ENCODE data around the gene CTRB1. TPM values are rescaled to one million over a fixed set of nuclear protein-coding genes. Genes with fewer than 3 reads are reported as not detected.
"Not testable (repeated sequence)": the region's sequence is repeated elsewhere in the genome, so short reads cannot be mapped to it uniquely, and the experiment has no call there.

CTRB1 gene
- total and polyA plus RNA-seq, 2 donors (not counting 3 experiments of a cell fraction or from before 2014, with no cell fraction given): not detected

DNA sequence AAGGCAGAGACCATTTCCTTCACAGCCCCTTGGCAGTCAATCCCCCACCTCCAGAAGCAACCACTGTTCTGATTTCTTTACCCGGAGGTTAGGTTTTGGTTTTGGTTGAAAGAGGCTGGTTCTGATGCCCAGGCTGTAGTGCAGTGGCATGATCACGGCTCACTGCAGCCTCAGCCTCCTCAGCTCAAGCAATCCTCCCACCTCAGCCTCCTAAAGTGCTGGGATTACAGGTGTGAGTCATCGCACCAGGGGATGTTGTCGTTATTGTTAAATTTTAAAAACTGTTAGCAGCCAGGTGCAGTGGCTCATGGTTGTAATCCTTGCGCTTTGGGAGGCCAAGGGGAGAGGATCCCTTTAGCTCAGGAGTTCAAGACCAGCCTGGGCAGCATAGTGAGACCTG is 8.8 kb upstream of the CTRB1 start:
- ChIA-PET POLR2A (no interaction called here), CTCF (interaction anchor here (1.1 to 1.5 kb wide), 2 partner anchors 14 to 24 kb away, joined by 3 read pairs; no protein-coding TSS in a partner anchor)
- Histone ChIP-seq H3K27ac (ENCODE audit: insufficient read depth, low read depth, low read length) (no peak overlapping the region), H3K9me1 (replicated peaks; ENCODE audit: control insufficient read depth, extremely low read depth, insufficient read depth, low read length) (no peaks in the 10 kb centered on the region), H4K20me1 (replicated peaks; ENCODE audit: control insufficient read depth, extremely low read depth, insufficient read depth, low read length) (no peaks in the 10 kb centered on the region), H3K4me1 (ENCODE audit: control insufficient read depth, extremely low read depth, insufficient read depth, low read length) (no peaks in the 10 kb centered on the region), H3K4me3 (replicated peaks in 1 of 3; ENCODE audit: insufficient read depth in 1 of 3, low read depth in 1 of 3, low read length in 3 of 3) (no peak overlapping the region), H3K9ac (replicated peaks; ENCODE audit: extremely low read depth, insufficient read depth, low read length) (no peak overlapping the region), H2AFZ (ENCODE audit: low read depth, low read length) (no peak overlapping the region), H3K36me3 (ENCODE audit: control insufficient read depth in 2 of 2, extremely low read depth in 1 of 2, insufficient read depth in 2 of 2, low read length in 2 of 2) (no peaks in the 10 kb centered on the region), H3K79me2 (ENCODE audit: control insufficient read depth, insufficient read depth, low read length) (no peaks in the 10 kb centered on the region), H3K9me3 (replicated peaks; ENCODE audit: control insufficient read depth, insufficient read depth, low read length) (no peaks in the 10 kb centered on the region), H3K27me3 (ENCODE audit: control insufficient read depth in 2 of 2, insufficient read depth in 2 of 2, low read length in 2 of 2) (no peaks in the 10 kb centered on the region), H3K4me2 (ENCODE audit: insufficient read depth, low read length) (no peak overlapping the region)
- no TSS peak for BruUV-seq (replicated peaks)
- dilution Hi-C loops (cut with MboI; ENCODE audit: extremely low pct_ligation_motif_present, low sequenced_read_pairs): no loop called here
- intact Hi-C loops (cut with micrococcal nuclease): no loop called here
- DNase-seq (ENCODE audit: low read depth, low spot score) (no peak), FAIRE-seq (no peak)
- no peak for TF ChIP-seq POLR2A (IDR thresholded peaks at IDR 0.05; ENCODE audit: low read depth, low read length)

DNA sequence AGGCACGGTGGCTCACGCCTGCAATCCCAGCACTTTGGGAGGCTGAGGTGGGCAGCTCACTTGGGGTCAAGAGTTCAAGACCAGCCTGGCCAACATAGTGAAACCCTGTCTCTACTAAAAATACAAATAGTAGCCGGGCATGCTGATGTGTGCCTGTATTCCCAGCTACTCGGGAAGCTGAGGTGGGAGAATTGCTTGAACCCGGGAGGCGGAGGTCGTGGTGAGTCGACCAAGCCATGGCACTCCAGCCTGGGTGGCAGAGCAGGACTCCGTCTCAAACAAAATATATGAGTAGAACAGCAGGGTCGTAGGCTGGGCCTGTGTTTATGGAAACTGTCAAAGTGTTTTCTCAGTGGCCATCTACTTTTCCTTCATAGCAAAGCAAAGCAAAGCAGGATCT is 7.5 kb upstream of the CTRB1 start:
- DNase-seq (ENCODE audit: low read depth, low spot score); H3K36me3 ChIP-seq (ENCODE audit: control insufficient read depth in 2 of 2, extremely low read depth in 1 of 2, insufficient read depth in 2 of 2, low read length in 2 of 2); H2AFZ ChIP-seq (ENCODE audit: low read depth, low read length); H3K4me3 ChIP-seq (replicated peaks in 1 of 3; ENCODE audit: insufficient read depth in 1 of 3, low read depth in 1 of 3, low read length in 3 of 3); H4K20me1 ChIP-seq (replicated peaks; ENCODE audit: control insufficient read depth, extremely low read depth, insufficient read depth, low read length); dilution Hi-C loops (cut with MboI; ENCODE audit: extremely low pct_ligation_motif_present, low sequenced_read_pairs); H3K9me1 ChIP-seq (replicated peaks; ENCODE audit: control insufficient read depth, extremely low read depth, insufficient read depth, low read length); intact Hi-C loops (cut with micrococcal nuclease); H3K9me3 ChIP-seq (replicated peaks; ENCODE audit: control insufficient read depth, insufficient read depth, low read length); H3K27me3 ChIP-seq (ENCODE audit: control insufficient read depth in 2 of 2, insufficient read depth in 2 of 2, low read length in 2 of 2); H3K9ac ChIP-seq (replicated peaks; ENCODE audit: extremely low read depth, insufficient read depth, low read length); H3K4me2 ChIP-seq (ENCODE audit: insufficient read depth, low read length); H3K79me2 ChIP-seq (ENCODE audit: control insufficient read depth, insufficient read depth, low read length); BruUV-seq (replicated peaks); POLR2A ChIA-PET; H3K4me1 ChIP-seq (ENCODE audit: control insufficient read depth, extremely low read depth, insufficient read depth, low read length); FAIRE-seq; H3K27ac ChIP-seq (ENCODE audit: insufficient read depth, low read depth, low read length): not testable (repeated sequence)
- CTCF ChIA-PET: interaction anchor here (0.8 kb wide), 1 partner anchor 12 kb away, joined by 3 read pairs; no protein-coding TSS in a partner anchor

DNA sequence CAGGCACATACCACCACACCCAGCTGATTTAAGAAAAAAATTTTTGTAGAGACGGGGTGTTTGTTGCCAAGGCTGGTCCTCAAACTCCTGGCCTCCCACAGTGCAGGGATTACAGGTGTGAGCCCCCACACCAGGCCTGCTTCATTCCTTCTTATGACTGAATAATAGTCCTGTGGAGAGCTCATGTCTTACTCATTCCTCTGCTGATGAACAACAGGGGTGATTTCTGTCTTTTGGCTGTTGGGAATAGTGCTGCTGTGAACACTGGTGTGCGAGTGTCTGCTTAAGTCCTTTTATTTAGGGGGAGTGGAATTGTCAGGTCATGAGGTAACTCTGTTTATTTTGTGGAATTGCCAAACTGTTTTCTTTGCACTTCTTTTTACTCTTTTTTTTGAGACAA is 2.7 kb upstream of the CTRB1 start:
- FAIRE-seq (no peak), DNase-seq (ENCODE audit: low read depth, low spot score) (no peak)
- Histone ChIP-seq H2AFZ (ENCODE audit: low read depth, low read length) (no peak overlapping the region), H3K9me3 (replicated peaks; ENCODE audit: control insufficient read depth, insufficient read depth, low read length) (no peaks in the 10 kb centered on the region), H3K27ac (ENCODE audit: insufficient read depth, low read depth, low read length) (no peak overlapping the region), H3K9ac (replicated peaks; ENCODE audit: extremely low read depth, insufficient read depth, low read length) (no peak overlapping the region), H3K27me3 (ENCODE audit: control insufficient read depth in 2 of 2, insufficient read depth in 2 of 2, low read length in 2 of 2) (no peaks in the 10 kb centered on the region), H3K4me2 (ENCODE audit: insufficient read depth, low read length) (no peak overlapping the region), H3K4me1 (ENCODE audit: control insufficient read depth, extremely low read depth, insufficient read depth, low read length) (no peaks in the 10 kb centered on the region), H3K9me1 (replicated peaks; ENCODE audit: control insufficient read depth, extremely low read depth, insufficient read depth, low read length) (no peaks in the 10 kb centered on the region), H4K20me1 (replicated peaks; ENCODE audit: control insufficient read depth, extremely low read depth, insufficient read depth, low read length) (no peaks in the 10 kb centered on the region), H3K36me3 (ENCODE audit: control insufficient read depth in 2 of 2, extremely low read depth in 1 of 2, insufficient read depth in 2 of 2, low read length in 2 of 2) (no peaks in the 10 kb centered on the region), H3K79me2 (ENCODE audit: control insufficient read depth, insufficient read depth, low read length) (no peaks in the 10 kb centered on the region), H3K4me3 (replicated peaks in 1 of 3; ENCODE audit: insufficient read depth in 1 of 3, low read depth in 1 of 3, low read length in 3 of 3) (no peak overlapping the region)
- CTCF ChIA-PET: interaction anchor here (1.2 to 1.3 kb wide), 3 partner anchors 17 to 182 kb away, joined by 3 to 4 read pairs (median 3); no protein-coding TSS in a partner anchor
- dilution Hi-C loops (cut with MboI; ENCODE audit: extremely low pct_ligation_motif_present, low sequenced_read_pairs) (no loop called here), intact Hi-C loops (cut with micrococcal nuclease) (no loop called here)
- POLR2A ChIA-PET: no interaction called here
- no TSS peak for BruUV-seq (replicated peaks)
- no peak for TF ChIP-seq POLR2A (IDR thresholded peaks at IDR 0.05; ENCODE audit: low read depth, low read length)
- no peak for TF ChIP-seq EZH2 (IDR thresholded peaks at IDR 0.05; ENCODE audit: borderline replicate concordance, low read depth, low read length, severe bottlenecking)
- TF ChIP-seq, protein P1, sequence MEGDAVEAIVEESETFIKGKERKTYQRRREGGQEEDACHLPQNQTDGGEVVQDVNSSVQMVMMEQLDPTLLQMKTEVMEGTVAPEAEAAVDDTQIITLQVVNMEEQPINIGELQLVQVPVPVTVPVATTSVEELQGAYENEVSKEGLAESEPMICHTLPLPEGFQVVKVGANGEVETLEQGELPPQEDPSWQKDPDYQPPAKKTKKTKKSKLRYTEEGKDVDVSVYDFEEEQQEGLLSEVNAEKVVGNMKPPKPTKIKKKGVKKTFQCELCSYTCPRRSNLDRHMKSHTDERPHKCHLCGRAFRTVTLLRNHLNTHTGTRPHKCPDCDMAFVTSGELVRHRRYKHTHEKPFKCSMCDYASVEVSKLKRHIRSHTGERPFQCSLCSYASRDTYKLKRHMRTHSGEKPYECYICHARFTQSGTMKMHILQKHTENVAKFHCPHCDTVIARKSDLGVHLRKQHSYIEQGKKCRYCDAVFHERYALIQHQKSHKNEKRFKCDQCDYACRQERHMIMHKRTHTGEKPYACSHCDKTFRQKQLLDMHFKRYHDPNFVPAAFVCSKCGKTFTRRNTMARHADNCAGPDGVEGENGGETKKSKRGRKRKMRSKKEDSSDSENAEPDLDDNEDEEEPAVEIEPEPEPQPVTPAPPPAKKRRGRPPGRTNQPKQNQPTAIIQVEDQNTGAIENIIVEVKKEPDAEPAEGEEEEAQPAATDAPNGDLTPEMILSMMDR (IDR thresholded peaks at IDR 0.05; ENCODE audit: extremely low read depth in 1 of 2, insufficient read depth in 1 of 2, low read depth in 1 of 2, low read length in 2 of 2): no peak
- TF ChIP-seq POLR2AphosphoS5 (IDR thresholded peaks at IDR 0.05; ENCODE audit: insufficient read depth, low read depth, low read length): no peak
- no peak for TF ChIP-seq JUN (IDR thresholded peaks at IDR 0.05; ENCODE audit: borderline replicate concordance, insufficient read depth, insufficient read length, low read depth)
- no peak for TF ChIP-seq MYC (IDR thresholded peaks at IDR 0.05; ENCODE audit: low read depth, low read length)

Data from endothelial cell of umbilical vein (primary cell).